PFSK-1 (cell line): ENCODE data around the gene EIF1.

Experiments
- FOXP2 ChIP-seq: optimal IDR thresholded peaks from 2 replicates; pipeline ENCODE3; 2011; ENCODE audit warnings: borderline replicate concordance, control low read depth, inconsistent platforms; ENCODE audit not compliant: insufficient read depth; ENCODE audit errors: extremely low read length, extremely low read depth
- POLR2AphosphoS5 ChIP-seq: IDR thresholded peaks from 2 replicates; pipeline ENCODE4 v1.6.1; 2012; ENCODE audit warnings: low read depth, mild to moderate bottlenecking, control low read depth, low read length, moderate library complexity
- SIN3A ChIP-seq: IDR thresholded peaks from 2 replicates; pipeline ENCODE4 v1.6.1; 2012; ENCODE audit warnings: mild to moderate bottlenecking, low read length, moderate library complexity, borderline replicate concordance; ENCODE audit not compliant: insufficient read depth
- TAF1 ChIP-seq: IDR thresholded peaks from 2 replicates; pipeline ENCODE4 v1.6.1; 2012; ENCODE audit warnings: low read length, control low read depth, borderline replicate concordance; ENCODE audit not compliant: insufficient read depth
- TF ChIP-seq, protein P1 (sequence below), 2 experiments: IDR thresholded peaks; 2 replicates each; pipeline versions ENCODE4 v1.6.1 to v1.8.0; 2011 to 2012; ENCODE audit warnings: low read depth in 2 of 2, low read length in 2 of 2, control low read depth in 1 of 2, inconsistent platforms in 1 of 2, mild to moderate bottlenecking in 1 of 2, moderate library complexity in 1 of 2; ENCODE audit not compliant: insufficient read depth in 1 of 2

- TF ChIP-seq POLR2AphosphoS5 (no peak), TAF1 (no peak), FOXP2 (no peak), SIN3A (no peak)
- TF ChIP-seq, protein P1, sequence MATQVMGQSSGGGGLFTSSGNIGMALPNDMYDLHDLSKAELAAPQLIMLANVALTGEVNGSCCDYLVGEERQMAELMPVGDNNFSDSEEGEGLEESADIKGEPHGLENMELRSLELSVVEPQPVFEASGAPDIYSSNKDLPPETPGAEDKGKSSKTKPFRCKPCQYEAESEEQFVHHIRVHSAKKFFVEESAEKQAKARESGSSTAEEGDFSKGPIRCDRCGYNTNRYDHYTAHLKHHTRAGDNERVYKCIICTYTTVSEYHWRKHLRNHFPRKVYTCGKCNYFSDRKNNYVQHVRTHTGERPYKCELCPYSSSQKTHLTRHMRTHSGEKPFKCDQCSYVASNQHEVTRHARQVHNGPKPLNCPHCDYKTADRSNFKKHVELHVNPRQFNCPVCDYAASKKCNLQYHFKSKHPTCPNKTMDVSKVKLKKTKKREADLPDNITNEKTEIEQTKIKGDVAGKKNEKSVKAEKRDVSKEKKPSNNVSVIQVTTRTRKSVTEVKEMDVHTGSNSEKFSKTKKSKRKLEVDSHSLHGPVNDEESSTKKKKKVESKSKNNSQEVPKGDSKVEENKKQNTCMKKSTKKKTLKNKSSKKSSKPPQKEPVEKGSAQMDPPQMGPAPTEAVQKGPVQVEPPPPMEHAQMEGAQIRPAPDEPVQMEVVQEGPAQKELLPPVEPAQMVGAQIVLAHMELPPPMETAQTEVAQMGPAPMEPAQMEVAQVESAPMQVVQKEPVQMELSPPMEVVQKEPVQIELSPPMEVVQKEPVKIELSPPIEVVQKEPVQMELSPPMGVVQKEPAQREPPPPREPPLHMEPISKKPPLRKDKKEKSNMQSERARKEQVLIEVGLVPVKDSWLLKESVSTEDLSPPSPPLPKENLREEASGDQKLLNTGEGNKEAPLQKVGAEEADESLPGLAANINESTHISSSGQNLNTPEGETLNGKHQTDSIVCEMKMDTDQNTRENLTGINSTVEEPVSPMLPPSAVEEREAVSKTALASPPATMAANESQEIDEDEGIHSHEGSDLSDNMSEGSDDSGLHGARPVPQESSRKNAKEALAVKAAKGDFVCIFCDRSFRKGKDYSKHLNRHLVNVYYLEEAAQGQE (IDR thresholded peaks at IDR 0.05; ENCODE audit: insufficient read depth in 1 of 2, low read depth in 2 of 2, low read length in 2 of 2): no peak
Observed at GRCh38 chr17:41733348-41734138, 44.9 kb downstream of the EIF1 start.
